Stromal cell of bone marrow (primary cell): ENCODE measurements around the gene DCUN1D5.
"Not testable (repeated sequence)": the region's sequence is repeated elsewhere in the genome, so short reads cannot be mapped to it uniquely, and the experiment has no call there.

ENCODE experiments used
- DNase-seq: peaks from one replicate; pipeline ENCODE4 v3.0.0-alpha.2; 2012; ENCODE audit warnings: low read depth

Gene DCUN1D5

GRCh38 chr11:103055221-103055890, 36.6 kb downstream of the DCUN1D5 start:
- peak; percentile 47 for DNase-seq

GRCh38 chr11:103053997-103054396, 38.0 kb downstream of the DCUN1D5 start:
- no peak for DNase-seq

- no peak for DNase-seq
Observed at GRCh38 chr11:103051981-103052380, 40.0 kb downstream of the DCUN1D5 start.

DNA sequence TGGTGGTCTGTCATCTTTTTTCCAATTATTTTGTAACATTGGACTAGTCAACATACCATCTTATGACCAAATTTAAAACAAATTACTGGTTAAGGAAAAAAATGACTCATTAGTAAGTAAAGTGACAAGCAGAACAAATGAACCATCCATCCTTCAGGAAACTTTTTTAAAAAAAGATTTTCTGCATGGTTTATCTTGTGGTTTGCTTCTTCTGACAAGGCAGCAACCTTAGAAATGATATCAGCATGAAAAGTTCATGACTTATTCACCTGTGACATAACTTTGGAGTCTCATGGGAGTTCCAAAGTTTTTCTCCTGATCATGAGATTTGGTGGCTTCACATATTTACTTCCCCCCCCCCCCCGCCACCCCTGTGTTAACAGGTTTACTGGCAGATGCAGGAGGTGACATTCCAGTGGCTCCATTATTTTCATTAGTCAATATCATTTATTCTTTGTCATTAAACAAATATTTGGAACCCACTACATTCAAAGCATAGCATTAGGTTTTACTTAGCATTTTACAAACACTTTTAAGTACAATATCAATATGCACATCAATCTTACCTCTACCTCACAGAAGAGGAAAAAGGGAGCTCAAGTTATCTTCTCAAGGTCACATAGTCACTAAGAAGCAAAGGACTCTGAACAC, 40.7 kb downstream of the DCUN1D5 start:
- no peak for DNase-seq

DNA sequence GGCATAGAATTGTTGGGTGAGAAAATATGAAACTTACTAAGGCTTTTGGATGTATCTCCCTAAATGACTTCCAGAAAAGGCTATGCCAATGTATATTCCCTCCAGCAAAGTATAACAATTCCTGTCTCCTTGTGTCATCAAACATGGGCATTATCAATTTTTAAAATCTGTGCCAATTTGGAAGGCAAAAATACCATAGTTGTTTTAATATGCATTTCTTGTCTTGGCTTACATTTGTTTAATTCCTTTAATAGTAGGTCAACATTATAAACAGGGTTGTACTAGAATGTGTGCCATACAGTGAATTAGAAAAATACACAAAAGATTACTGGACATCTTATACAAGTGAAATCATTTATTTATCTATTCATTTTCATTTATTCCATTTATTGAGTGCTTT, 41.6 kb downstream of the DCUN1D5 start:
- no peak for DNase-seq

GRCh38 chr11:103047837-103048236, 44.1 kb downstream of the DCUN1D5 start:
- no peak for DNase-seq

DNA sequence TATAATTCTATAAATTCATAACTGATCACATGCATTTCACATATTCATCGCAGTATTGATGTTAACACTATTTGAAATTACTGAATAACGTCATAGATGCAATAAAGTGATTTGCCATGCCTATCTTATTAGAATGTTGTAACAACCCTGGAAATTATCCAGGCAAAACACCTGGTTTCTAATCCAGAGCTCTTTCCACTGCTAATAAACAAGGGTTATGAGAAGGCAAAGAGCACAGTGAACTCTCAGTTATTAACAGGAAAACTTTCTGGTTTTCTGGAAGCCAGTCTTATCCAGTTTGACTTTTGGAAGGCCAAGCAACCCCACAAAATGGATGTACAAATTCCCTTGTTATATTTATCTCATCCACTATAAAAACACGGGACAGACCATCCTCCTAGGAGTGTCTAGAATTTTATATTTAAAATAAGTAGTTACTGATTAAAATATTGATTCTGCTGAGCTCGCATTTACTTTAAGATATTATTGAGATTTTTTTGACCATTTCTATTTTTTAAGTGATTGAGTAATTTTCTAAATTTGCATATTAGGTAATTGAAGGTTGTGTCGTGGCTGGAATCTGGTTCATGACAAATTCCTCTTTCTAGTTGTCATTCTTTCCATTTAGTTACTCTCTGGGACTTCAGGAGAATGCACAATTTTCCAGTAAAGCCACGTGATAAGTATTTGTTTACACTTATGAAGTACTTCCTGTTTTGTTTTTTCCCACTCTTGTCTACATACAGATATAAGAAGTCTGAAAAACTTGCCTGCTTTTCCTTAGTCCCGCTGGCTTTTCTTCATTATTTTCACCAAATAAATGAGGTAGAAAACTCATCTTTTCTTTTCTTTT, 47.9 kb downstream of the DCUN1D5 start:
- no peak for DNase-seq

- no peak for DNase-seq
Observed at GRCh38 chr11:103042161-103042560, 49.8 kb downstream of the DCUN1D5 start.

DNA sequence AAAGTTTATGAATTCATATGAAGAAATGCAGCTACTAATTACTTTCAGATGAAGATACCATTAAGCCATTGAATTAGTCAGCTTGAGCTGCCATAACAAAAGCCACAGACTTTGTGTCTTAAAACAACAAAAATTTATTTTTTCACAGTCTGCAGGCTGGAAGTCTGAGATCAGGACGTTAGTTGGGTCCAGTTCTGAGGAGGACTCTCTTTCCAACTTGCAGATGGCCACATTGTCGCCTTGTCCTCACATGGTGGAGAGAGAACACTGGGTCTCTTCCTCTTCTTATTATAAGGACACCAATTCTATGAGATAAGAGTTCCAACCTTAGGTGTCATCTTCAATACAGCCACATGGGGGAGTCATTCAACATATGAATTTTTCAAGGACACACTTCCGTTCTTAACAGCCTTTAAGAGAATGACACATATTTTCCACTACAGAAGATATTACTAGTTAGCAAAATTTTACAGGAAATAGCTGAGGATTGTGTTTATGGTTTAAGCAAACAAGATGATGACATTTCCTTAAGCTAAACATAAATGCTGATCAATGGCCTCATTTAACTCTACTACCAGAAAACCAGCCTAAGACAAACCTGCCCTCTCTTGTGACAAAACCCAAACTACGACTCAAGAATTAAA, 56.0 kb downstream of the DCUN1D5 start:
- DNase-seq = peak; percentile 72

DNA sequence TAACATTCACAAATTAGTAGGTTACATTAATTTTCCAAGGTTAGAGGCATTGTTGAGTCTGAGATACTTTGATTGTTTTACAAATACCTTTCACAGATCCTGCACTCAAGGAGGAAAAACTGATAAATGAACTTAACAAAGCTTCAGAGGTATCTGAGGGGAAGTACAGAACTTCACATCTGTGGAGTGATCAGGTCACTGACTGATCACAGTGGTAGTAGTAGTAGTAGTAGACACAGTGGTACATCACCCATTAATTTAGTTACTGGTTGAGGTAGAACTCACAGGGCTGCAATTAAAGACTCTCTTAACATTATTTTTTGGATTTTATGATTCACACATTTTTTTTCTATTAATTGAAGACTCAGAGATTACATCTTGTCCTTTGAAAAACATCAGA, 56.7 kb downstream of the DCUN1D5 start:
- no peak for DNase-seq

DNA sequence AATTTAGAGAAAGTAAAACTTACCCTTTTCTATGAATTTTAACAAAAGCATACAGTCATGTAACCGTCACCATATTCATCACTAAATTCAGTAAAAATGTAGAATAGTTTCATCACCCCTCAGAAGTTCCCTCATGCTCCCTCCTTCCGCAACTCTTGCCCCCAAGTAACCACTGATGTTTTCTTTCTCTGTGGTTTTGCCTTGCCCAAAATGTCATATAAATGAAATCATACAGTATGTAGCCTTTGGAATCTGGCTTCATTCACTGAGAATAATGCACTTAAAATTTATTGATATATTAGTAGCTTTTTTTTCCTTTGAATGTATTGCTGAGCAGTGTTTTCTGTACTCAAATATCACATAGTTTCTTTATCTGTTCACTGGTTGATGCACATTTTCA, 60.1 kb downstream of the DCUN1D5 start:
- DNase-seq = peak; percentile 59

GRCh38 chr11:103029401-103029800, 62.6 kb downstream of the DCUN1D5 start:
- no peak for DNase-seq

- DNase-seq = not testable (repeated sequence)
Observed at GRCh38 chr11:103028304-103029020, 63.5 kb downstream of the DCUN1D5 start.

GRCh38 chr11:103024086-103024485, 67.9 kb downstream of the DCUN1D5 start:
- DNase-seq = no peak

GRCh38 chr11:103016031-103016430, 75.9 kb downstream of the DCUN1D5 start:
- no peak for DNase-seq

DNA sequence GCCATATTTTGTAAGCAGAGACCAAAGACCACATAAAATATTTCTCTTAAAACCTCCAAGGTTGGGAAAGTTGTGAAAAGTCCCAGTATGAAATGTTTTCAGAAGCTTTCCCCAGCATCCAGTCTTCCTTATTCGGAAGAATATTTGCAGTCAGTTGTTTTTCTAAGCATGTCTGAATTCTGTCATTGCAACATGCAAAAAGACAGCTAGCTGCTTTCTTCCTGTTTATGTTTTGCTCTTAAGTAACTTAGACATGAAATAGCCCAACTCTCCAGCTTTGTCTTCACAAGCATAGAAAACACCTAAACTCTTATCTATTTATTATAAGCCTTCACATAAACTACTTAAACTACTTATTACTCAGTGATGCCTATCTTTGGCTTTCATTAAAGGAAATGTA, 78.5 kb downstream of the DCUN1D5 start:
- no peak for DNase-seq
